GM12873 (cell line): ENCODE measurements around the gene ANKIB1.

Experiments
- CTCF ChIP-seq: IDR thresholded peaks from 2 replicates; pipeline ENCODE4 v1.5.1; 2012; ENCODE audit warnings: low read depth, mild to moderate bottlenecking, moderate library complexity, low read length, control low read depth; ENCODE audit not compliant: insufficient read depth; ENCODE audit errors: missing control alignments

ANKIB1 gene

GRCh38 chr7:92331508-92331907 lies 85.7 kb downstream of the ANKIB1 start:
- no peak for TF ChIP-seq CTCF

- no peak for TF ChIP-seq CTCF
Measured at GRCh38 chr7:92332782-92333181, 87.0 kb downstream of the ANKIB1 start.

DNA sequence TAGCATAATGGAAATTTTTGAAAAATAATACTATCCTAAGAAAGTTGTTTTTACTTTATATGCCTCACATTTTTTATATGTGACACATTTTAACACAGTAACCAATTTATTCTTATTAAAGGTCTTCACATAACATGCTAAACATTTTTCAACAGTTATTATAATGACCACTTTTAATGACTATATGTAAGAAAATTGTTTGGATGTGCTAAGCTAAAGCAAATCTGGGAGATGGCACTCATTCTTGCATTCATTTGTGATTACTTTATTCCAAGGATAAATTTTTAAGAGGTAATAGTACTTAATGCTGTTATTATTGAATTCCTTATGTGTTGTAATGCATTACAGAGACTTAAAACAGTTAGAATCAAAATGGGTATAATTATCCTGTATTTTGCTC lies 88.1 kb downstream of the ANKIB1 start:
- no peak for TF ChIP-seq CTCF

- TF ChIP-seq CTCF, result no peak
Measured at GRCh38 chr7:92335574-92335973, 89.8 kb downstream of the ANKIB1 start.

- no peak for TF ChIP-seq CTCF
Measured at GRCh38 chr7:92336662-92337340, 91.0 kb downstream of the ANKIB1 start.

GRCh38 chr7:92340016-92340415 lies 94.2 kb downstream of the ANKIB1 start:
- TF ChIP-seq CTCF, result no peak

GRCh38 chr7:92343714-92344113 lies 97.9 kb downstream of the ANKIB1 start:
- TF ChIP-seq CTCF, result no peak
